Smooth muscle cell (in vitro differentiated cells): Measurements from ENCODE around the gene ARL2. TPM values are rescaled to one million over a fixed set of nuclear protein-coding genes. Genes with fewer than 3 reads are reported as not detected.

Source experiments
- DNase-seq: peaks from one replicate; lab custom pipeline; 2025; ENCODE audit not compliant: unreplicated experiment; lab: John Stamatoyannopoulos, UW
- H2AFZ ChIP-seq: fragments of 200-600 bp; sonication (generic); 2 replicates; pipeline ENCODE4 v1.6.0; 2016; ENCODE audit warnings: antibody characterized with exemption, low read depth, mild to moderate bottlenecking
- H3F3A ChIP-seq: fragments of 200-600 bp; sonication (generic); 2 replicates; pipeline ENCODE4 v1.6.0; 2017; ENCODE audit warnings: antibody characterized with exemption, low read depth
- H3K27ac ChIP-seq: fragments of 200-600 bp; sonication (generic); 2 replicates; pipeline ENCODE4 v1.5.1; 2016; ENCODE audit warnings: low read depth, mild to moderate bottlenecking
- H3K27me3 ChIP-seq: fragments of 200-600 bp; sonication (generic); 2 replicates; pipeline ENCODE4 v1.6.1; 2016; ENCODE audit warnings: low read depth, mild to moderate bottlenecking
- H3K36me3 ChIP-seq: fragments of 200-600 bp; sonication (generic); 2 replicates; pipeline ENCODE4 v1.5.1; 2016; ENCODE audit warnings: low read depth
- H3K4me1 ChIP-seq: fragments of 200-600 bp; sonication (generic); 2 replicates; pipeline ENCODE4 v1.5.1; 2016; ENCODE audit warnings: low read depth
- H3K4me2 ChIP-seq: fragments of 200-600 bp; sonication (generic); 2 replicates; pipeline ENCODE4 v1.6.0; 2016; ENCODE audit warnings: mild to moderate bottlenecking
- H3K4me3 ChIP-seq: fragments of 200-600 bp; sonication (generic); 2 replicates; pipeline ENCODE4 v1.5.1; 2016; ENCODE audit warnings: mild to moderate bottlenecking
- H3K79me2 ChIP-seq: fragments of 200-600 bp; sonication (generic); 2 replicates; pipeline ENCODE4 v1.6.0; 2016; ENCODE audit warnings: low read depth, mild to moderate bottlenecking
- H3K9ac ChIP-seq: fragments of 200-600 bp; sonication (generic); 2 replicates; pipeline ENCODE4 v1.6.0; 2016; ENCODE audit warnings: low read depth
- H3K9me3 ChIP-seq: fragments of 200-600 bp; sonication (generic); replicated peaks from 2 replicates; pipeline ENCODE4 v1.5.1; 2016; ENCODE audit warnings: low read depth
- H4K20me1 ChIP-seq: fragments of 200-600 bp; sonication (generic); 2 replicates; pipeline ENCODE4 v1.6.0; 2016; ENCODE audit warnings: low read depth
- CTCF ChIP-seq: fragments of 200-600 bp; sonication (generic); IDR thresholded peaks from 2 replicates; pipeline ENCODE4 v1.5.1; 2017; ENCODE audit warnings: borderline replicate concordance, mild to moderate bottlenecking, antibody characterized with exemption; ENCODE audit not compliant: insufficient read depth, poor library complexity, severe bottlenecking
- WGBS: methylation state at CpG from one replicate; pipeline ENCODE4 v1.1.7; 2016; ENCODE audit warnings: low lambda C conversion rate; 5-methylcytosine and 5-hydroxymethylcytosine counted together
- polyA plus RNA-seq: library from polyadenylated mRNA; unstranded; fragments of >200 nt; fragmentation: Nextera tagmentation; extraction: Ambion mirVana; gene quantifications from 2 replicates; pipeline ENCODE4 v1.2.1, GENCODE V29; 2016
- total RNA-seq: library from RNA; depleted of rRNA; stranded (reverse); fragments of >200 nt; gene quantifications from 2 replicates; pipeline ENCODE4 v1.2.3, GENCODE V29; 2014

Gene ARL2
- total and polyA plus RNA-seq, 2 experiments from 2014 or later = 83.3 to 122 TPM

- H3K4me3 ChIP-seq = peak overlapping the region; percentile 76
- no peaks in the 10 kb centered on the region for H4K20me1 ChIP-seq
- no peaks in the 10 kb centered on the region for H3K9me3 ChIP-seq
- 18% methylated on average over 22 of the region's 22 CpGs for WGBS
- H3K9ac ChIP-seq = peak overlapping the region; percentile 84
- H3K79me2 ChIP-seq = peaks cover 11% of the 10 kb centered on the region
- H3K4me1 ChIP-seq = peaks cover 10% of the 10 kb centered on the region
- no peaks in the 10 kb centered on the region for H3K36me3 ChIP-seq
- DNase-seq = peak; percentile 81
- H3K27me3 ChIP-seq = no peaks in the 10 kb centered on the region
- H2AFZ ChIP-seq = peak overlapping the region; percentile 98
- TF ChIP-seq CTCF = peak; percentile 58
- peak overlapping the region; percentile 91 for H3K4me2 ChIP-seq
- H3F3A ChIP-seq = peaks cover 6% of the 10 kb centered on the region
- H3K27ac ChIP-seq = peak overlapping the region; percentile 93
Measured at GRCh38 chr11:65013130-65013887, 651 bp upstream of the ARL2 start.

GRCh38 chr11:65014726-65015227, 817 bp downstream of the ARL2 start:
- Histone ChIP-seq H3F3A (peaks cover 6% of the 10 kb centered on the region), H3K79me2 (peaks cover 11% of the 10 kb centered on the region), H2AFZ (peak overlapping the region; percentile 98), H3K36me3 (no peaks in the 10 kb centered on the region), H3K27me3 (no peaks in the 10 kb centered on the region), H3K9me3 (no peaks in the 10 kb centered on the region), H4K20me1 (no peaks in the 10 kb centered on the region), H3K9ac (peak overlapping the region; percentile 84), H3K4me3 (peak overlapping the region; percentile 76), H3K4me1 (peaks cover 10% of the 10 kb centered on the region), H3K27ac (peak overlapping the region; percentile 93), H3K4me2 (peak overlapping the region; percentile 91)
- no peak for TF ChIP-seq CTCF
- WGBS = 47% methylated on average over 17 of the region's 23 CpGs
- no peak for DNase-seq

- H2AFZ ChIP-seq = no peak overlapping the region
- WGBS = 94% methylated on average over 4 of the region's 4 CpGs
- peaks cover 11% of the 10 kb centered on the region for H3K79me2 ChIP-seq
- peaks cover 10% of the 10 kb centered on the region for H3K4me1 ChIP-seq
- H3K27me3 ChIP-seq = no peaks in the 10 kb centered on the region
- no peak overlapping the region for H3K27ac ChIP-seq
- H3K4me3 ChIP-seq = no peak overlapping the region
- no peak for DNase-seq
- H3F3A ChIP-seq = peaks cover 6% of the 10 kb centered on the region
- no peak overlapping the region for H3K9ac ChIP-seq
- no peaks in the 10 kb centered on the region for H4K20me1 ChIP-seq
- no peaks in the 10 kb centered on the region for H3K9me3 ChIP-seq
- TF ChIP-seq CTCF = no peak
- no peak overlapping the region for H3K4me2 ChIP-seq
- no peaks in the 10 kb centered on the region for H3K36me3 ChIP-seq
Measured at GRCh38 chr11:65016705-65017104, 2.7 kb downstream of the ARL2 start.
